ENCODE results near the gene SOX30. TPM values are rescaled to one million over a fixed set of nuclear protein-coding genes. Genes with fewer than 3 reads are reported as not detected.

Gene SOX30
- total and polyA plus RNA-seq, 2 of the 13 experiments (the other 11 are each of a cell fraction or from before 2014, with no cell fraction given): 0.05 TPM; not detected in 1

DNA sequence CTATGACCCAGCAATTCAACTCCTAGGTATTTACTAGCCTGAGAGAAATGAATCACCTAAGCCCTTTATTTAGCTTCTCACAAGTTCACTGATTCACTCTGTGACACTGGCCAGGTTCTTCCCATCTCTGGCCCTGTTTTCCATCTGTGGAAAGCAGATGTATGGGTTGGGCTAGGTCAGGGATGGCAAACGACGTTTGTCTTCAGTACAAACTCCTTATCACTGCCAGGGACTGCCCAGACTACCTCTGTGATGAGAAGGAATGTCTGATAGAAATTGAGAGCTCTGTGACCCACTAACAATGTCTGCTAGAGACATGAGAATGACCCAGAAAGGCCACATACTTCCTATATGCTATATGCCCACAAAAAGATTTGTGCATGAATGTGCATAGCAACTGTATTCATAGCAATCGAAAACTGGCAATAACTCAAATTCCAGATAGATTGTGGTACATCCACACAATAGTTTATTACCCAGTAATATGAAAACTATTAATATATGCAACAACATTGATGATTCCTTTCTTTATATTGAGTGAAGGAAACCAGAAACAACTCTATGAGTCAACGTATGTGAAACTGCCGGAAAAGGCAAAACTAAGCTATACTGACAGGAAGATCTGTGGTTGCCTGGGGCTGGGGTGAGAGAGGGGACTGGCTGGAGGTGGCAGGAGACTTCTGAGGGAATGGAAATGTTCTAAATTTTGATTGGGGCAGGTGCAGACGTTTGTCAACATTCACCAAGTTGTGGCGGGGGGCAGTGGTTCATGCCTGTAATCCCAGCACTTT, 44.7 kb downstream of the SOX30 start:
- in situ Hi-C loops (cut with HindIII; ENCODE audit: extremely low pct_ligation_motif_present, low pct_unique_long_range_greater_than_20kb) (no loop called here), intact Hi-C loops (cut with micrococcal nuclease; ENCODE audit: unreplicated experiment) (no loop called here)
- ATAC-seq (no peak), DNase-seq (ENCODE audit: low spot score) (no peak), FAIRE-seq (no peak)
- Histone ChIP-seq H4K20me1 (ENCODE audit: insufficient read depth, low read length) (no peaks in the 10 kb centered on the region), H3K4me2 (ENCODE audit: low read depth, low read length) (no peak overlapping the region), H3K4me1 (ENCODE audit: insufficient read depth, low read length) (no peaks in the 10 kb centered on the region), H2AFZ (ENCODE audit: low read length) (no peak overlapping the region), H3K27me3 (ENCODE audit: control insufficient read depth in 1 of 2, insufficient read depth in 2 of 2, low read length in 2 of 2) (no peaks in the 10 kb centered on the region; a peak in 1 of 5 replicates), H3K4me3 (replicated peaks in 1 of 3; ENCODE audit: insufficient read depth in 1 of 3, low read depth in 2 of 3, low read length in 3 of 3) (no peak overlapping the region), H3K27ac (ENCODE audit: extremely low read length, insufficient read depth, low read length) (no peak overlapping the region), H3K79me2 (ENCODE audit: insufficient read depth, low read length) (no peaks in the 10 kb centered on the region), H3K36me3 (replicated peaks in 1 of 2; ENCODE audit: control insufficient read depth in 1 of 2, insufficient read depth in 2 of 2, low read length in 2 of 2) (no peaks in the 10 kb centered on the region), H3K9ac (ENCODE audit: insufficient read depth, low read depth, low read length) (no peak overlapping the region), H3K9me3 (ENCODE audit: low read length) (no peaks in the 10 kb centered on the region)
- CTCF ChIA-PET (ENCODE audit: low intra/inter-chr PET ratio, low total read pairs): no interaction called here
- no TSS peak for BruUV-seq (replicated peaks)
- WGBS (ENCODE audit: low lambda C conversion rate): 38% methylated on average over 7 of the region's 7 CpGs
- TF ChIP-seq, protein P1, sequence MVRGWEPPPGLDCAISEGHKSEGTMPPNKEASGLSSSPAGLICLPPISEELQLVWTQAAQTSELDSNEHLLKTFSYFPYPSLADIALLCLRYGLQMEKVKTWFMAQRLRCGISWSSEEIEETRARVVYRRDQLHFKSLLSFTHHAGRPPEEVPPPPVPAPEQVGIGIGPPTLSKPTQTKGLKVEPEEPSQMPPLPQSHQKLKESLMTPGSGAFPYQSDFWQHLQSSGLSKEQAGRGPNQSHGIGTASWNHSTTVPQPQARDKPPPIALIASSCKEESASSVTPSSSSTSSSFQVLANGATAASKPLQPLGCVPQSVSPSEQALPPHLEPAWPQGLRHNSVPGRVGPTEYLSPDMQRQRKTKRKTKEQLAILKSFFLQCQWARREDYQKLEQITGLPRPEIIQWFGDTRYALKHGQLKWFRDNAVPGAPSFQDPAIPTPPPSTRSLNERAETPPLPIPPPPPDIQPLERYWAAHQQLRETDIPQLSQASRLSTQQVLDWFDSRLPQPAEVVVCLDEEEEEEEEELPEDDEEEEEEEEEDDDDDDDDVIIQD (CRISPR knock-in tag; IDR thresholded peaks at IDR 0.05; ENCODE audit: low read depth): no peak
- TF ChIP-seq ZNF335 (CRISPR knock-in tag; IDR thresholded peaks at IDR 0.05) (no peak), JDP2 (CRISPR knock-in tag; IDR thresholded peaks at IDR 0.05; ENCODE audit: borderline replicate concordance) (no peak), ZNF615 (CRISPR knock-in tag; IDR thresholded peaks at IDR 0.05; ENCODE audit: borderline replicate concordance) (no peak), GABPB1 (CRISPR knock-in tag; IDR thresholded peaks at IDR 0.05) (no peak), ESRRA (CRISPR knock-in tag; IDR thresholded peaks at IDR 0.05; ENCODE audit: low read depth) (no peak), DMAP1 (CRISPR knock-in tag; IDR thresholded peaks at IDR 0.05) (no peak), ZNF552 (CRISPR knock-in tag; IDR thresholded peaks at IDR 0.05; ENCODE audit: borderline replicate concordance) (no peak), ZNF549 (CRISPR knock-in tag; IDR thresholded peaks at IDR 0.05) (no peak), ZNF75D (CRISPR knock-in tag; IDR thresholded peaks at IDR 0.05; ENCODE audit: borderline replicate concordance) (no peak), GTF2F1 (IDR thresholded peaks at IDR 0.05; ENCODE audit: low read length) (no peak), KMT2B (CRISPR knock-in tag; IDR thresholded peaks at IDR 0.05) (no peak)
- TF ChIP-seq, protein P2, sequence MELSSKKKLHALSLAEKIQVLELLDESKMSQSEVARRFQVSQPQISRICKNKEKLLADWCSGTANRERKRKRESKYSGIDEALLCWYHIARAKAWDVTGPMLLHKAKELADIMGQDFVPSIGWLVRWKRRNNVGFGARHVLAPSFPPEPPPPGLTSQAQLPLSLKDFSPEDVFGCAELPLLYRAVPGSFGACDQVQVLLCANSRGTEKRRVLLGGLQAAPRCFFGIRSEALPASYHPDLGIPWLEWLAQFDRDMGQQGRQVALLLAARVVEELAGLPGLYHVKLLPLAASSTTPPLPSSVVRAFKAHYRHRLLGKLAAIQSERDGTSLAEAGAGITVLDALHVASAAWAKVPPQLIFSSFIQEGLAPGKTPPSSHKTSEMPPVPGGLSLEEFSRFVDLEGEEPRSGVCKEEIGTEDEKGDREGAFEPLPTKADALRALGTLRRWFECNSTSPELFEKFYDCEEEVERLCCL (CRISPR knock-in tag; IDR thresholded peaks at IDR 0.05; ENCODE audit: borderline replicate concordance): no peak
- TF ChIP-seq, protein P3, sequence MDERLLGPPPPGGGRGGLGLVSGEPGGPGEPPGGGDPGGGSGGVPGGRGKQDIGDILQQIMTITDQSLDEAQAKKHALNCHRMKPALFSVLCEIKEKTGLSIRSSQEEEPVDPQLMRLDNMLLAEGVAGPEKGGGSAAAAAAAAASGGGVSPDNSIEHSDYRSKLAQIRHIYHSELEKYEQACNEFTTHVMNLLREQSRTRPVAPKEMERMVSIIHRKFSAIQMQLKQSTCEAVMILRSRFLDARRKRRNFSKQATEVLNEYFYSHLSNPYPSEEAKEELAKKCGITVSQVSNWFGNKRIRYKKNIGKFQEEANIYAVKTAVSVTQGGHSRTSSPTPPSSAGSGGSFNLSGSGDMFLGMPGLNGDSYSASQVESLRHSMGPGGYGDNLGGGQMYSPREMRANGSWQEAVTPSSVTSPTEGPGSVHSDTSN (CRISPR knock-in tag; IDR thresholded peaks at IDR 0.05): no peak
- TF ChIP-seq, protein P4, sequence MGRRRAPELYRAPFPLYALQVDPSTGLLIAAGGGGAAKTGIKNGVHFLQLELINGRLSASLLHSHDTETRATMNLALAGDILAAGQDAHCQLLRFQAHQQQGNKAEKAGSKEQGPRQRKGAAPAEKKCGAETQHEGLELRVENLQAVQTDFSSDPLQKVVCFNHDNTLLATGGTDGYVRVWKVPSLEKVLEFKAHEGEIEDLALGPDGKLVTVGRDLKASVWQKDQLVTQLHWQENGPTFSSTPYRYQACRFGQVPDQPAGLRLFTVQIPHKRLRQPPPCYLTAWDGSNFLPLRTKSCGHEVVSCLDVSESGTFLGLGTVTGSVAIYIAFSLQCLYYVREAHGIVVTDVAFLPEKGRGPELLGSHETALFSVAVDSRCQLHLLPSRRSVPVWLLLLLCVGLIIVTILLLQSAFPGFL (CRISPR knock-in tag; IDR thresholded peaks at IDR 0.05): no peak
- POLR2A ChIA-PET: no interaction called here

All from HepG2 (cell line).